Measurements from ENCODE around the gene A2ML1.

GRCh38 chr12:8917751-8918150 lies 95.3 kb downstream of the A2ML1 start:
- TF ChIP-seq, protein P1, sequence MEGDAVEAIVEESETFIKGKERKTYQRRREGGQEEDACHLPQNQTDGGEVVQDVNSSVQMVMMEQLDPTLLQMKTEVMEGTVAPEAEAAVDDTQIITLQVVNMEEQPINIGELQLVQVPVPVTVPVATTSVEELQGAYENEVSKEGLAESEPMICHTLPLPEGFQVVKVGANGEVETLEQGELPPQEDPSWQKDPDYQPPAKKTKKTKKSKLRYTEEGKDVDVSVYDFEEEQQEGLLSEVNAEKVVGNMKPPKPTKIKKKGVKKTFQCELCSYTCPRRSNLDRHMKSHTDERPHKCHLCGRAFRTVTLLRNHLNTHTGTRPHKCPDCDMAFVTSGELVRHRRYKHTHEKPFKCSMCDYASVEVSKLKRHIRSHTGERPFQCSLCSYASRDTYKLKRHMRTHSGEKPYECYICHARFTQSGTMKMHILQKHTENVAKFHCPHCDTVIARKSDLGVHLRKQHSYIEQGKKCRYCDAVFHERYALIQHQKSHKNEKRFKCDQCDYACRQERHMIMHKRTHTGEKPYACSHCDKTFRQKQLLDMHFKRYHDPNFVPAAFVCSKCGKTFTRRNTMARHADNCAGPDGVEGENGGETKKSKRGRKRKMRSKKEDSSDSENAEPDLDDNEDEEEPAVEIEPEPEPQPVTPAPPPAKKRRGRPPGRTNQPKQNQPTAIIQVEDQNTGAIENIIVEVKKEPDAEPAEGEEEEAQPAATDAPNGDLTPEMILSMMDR (conservative IDR thresholded peaks at IDR 0.05; ENCODE audit: low read depth, low read length), result no peak
- TF ChIP-seq EZH2 (IDR thresholded peaks at IDR 0.05; ENCODE audit: borderline replicate concordance, low read depth, low read length, poor library complexity, severe bottlenecking), result no peak
